ENCODE results near the gene HNRNPAB.

Gene HNRNPAB

GRCh38 chr5:178165581-178165980 is 38.8 kb upstream of the HNRNPAB start:
- Histone ChIP-seq H3K27me3 (ENCODE audit: insufficient read depth, low read length, poor library complexity) (no peaks in the 10 kb centered on the region), H3K23ac (ENCODE audit: low read length) (no peak overlapping the region)
- WGBS (ENCODE audit: extremely low coverage, insufficient coverage, low lambda C conversion rate) = no CpG with 5 or more reads among the region's 38 CpGs

GRCh38 chr5:178170455-178170854 is 33.9 kb upstream of the HNRNPAB start:
- H2BK120ac ChIP-seq (ENCODE audit: low read depth, low read length) = no peak overlapping the region
- no peak overlapping the region for H3K4me3 ChIP-seq (ENCODE audit: low read length)
- no peaks in the 10 kb centered on the region for H3K36me3 ChIP-seq (ENCODE audit: control insufficient read depth, insufficient read depth, low read length)
- H3K4me2 ChIP-seq (ENCODE audit: low read length) = no peak overlapping the region
- WGBS (ENCODE audit: extremely low coverage, insufficient coverage, low lambda C conversion rate) = no CpG with 5 or more reads among the region's 2 CpGs
- no peak overlapping the region for H3K9ac ChIP-seq (ENCODE audit: low read length)
- H3K79me1 ChIP-seq (ENCODE audit: low read length) = no peaks in the 10 kb centered on the region
- no peak overlapping the region for H4K8ac ChIP-seq (ENCODE audit: low read depth, low read length)
- no peaks in the 10 kb centered on the region for H3K4me1 ChIP-seq (ENCODE audit: control insufficient read depth, low read depth, low read length)
- no peak overlapping the region for H2BK5ac ChIP-seq (ENCODE audit: low read length)
- no peak for DNase-seq
- H4K5ac ChIP-seq (ENCODE audit: low read length) = no peak overlapping the region
- no peak overlapping the region for H3K27ac ChIP-seq (ENCODE audit: low read depth, low read length)
- no peak overlapping the region for H3K23ac ChIP-seq (ENCODE audit: low read length)
- H3K4ac ChIP-seq (ENCODE audit: low read depth, low read length) = no peak overlapping the region
- H3K18ac ChIP-seq (ENCODE audit: low read length) = no peak overlapping the region
- no peaks in the 10 kb centered on the region for H3K27me3 ChIP-seq (ENCODE audit: insufficient read depth, low read length, poor library complexity)
- H3K56ac ChIP-seq (ENCODE audit: low read length) = no peak overlapping the region
- H2BK15ac ChIP-seq (replicated peaks; ENCODE audit: low read depth) = no peak overlapping the region
- H3K79me2 ChIP-seq (ENCODE audit: control insufficient read depth, insufficient read depth, low read length) = no peaks in the 10 kb centered on the region
- H2AK5ac ChIP-seq (ENCODE audit: low read length) = no peak overlapping the region

More at GRCh38 chr5:178165581-178165980, 38.8 kb upstream of the HNRNPAB start:
- H3K4ac ChIP-seq (ENCODE audit: low read depth, low read length) = no peak overlapping the region
- H3K4me1 ChIP-seq (ENCODE audit: control insufficient read depth, low read depth, low read length) = no peaks in the 10 kb centered on the region
- no peak overlapping the region for H3K4me2 ChIP-seq (ENCODE audit: low read length)
- H2BK5ac ChIP-seq (ENCODE audit: low read length) = no peak overlapping the region
- no peak overlapping the region for H2BK120ac ChIP-seq (ENCODE audit: low read depth, low read length)
- no peak overlapping the region for H4K5ac ChIP-seq (ENCODE audit: low read length)
- no peaks in the 10 kb centered on the region for H3K79me2 ChIP-seq (ENCODE audit: control insufficient read depth, insufficient read depth, low read length)
- no peak overlapping the region for H3K56ac ChIP-seq (ENCODE audit: low read length)
- H2AK5ac ChIP-seq (ENCODE audit: low read length) = no peak overlapping the region
- no peaks in the 10 kb centered on the region for H3K79me1 ChIP-seq (ENCODE audit: low read length)
- H3K36me3 ChIP-seq (ENCODE audit: control insufficient read depth, insufficient read depth, low read length) = no peaks in the 10 kb centered on the region
- H3K9ac ChIP-seq (ENCODE audit: low read length) = no peak overlapping the region
- no peak overlapping the region for H3K18ac ChIP-seq (ENCODE audit: low read length)
- no peak overlapping the region for H4K8ac ChIP-seq (ENCODE audit: low read depth, low read length)
- DNase-seq = no peak
- no peak overlapping the region for H2BK15ac ChIP-seq (replicated peaks; ENCODE audit: low read depth)
- H3K27ac ChIP-seq (ENCODE audit: low read depth, low read length) = no peak overlapping the region
- H3K4me3 ChIP-seq (ENCODE audit: low read length) = no peak overlapping the region

GRCh38 chr5:178174456-178174855 is 29.9 kb upstream of the HNRNPAB start:
- Histone ChIP-seq H2BK15ac (replicated peaks; ENCODE audit: low read depth) (no peak overlapping the region), H3K18ac (ENCODE audit: low read length) (no peak overlapping the region), H3K4me2 (ENCODE audit: low read length) (no peak overlapping the region), H3K4me1 (ENCODE audit: control insufficient read depth, low read depth, low read length) (peaks cover under 1% of the 10 kb centered on the region), H2BK5ac (ENCODE audit: low read length) (no peak overlapping the region), H3K79me1 (ENCODE audit: low read length) (no peaks in the 10 kb centered on the region), H3K4me3 (ENCODE audit: low read length) (no peak overlapping the region), H2AK5ac (ENCODE audit: low read length) (no peak overlapping the region), H3K56ac (ENCODE audit: low read length) (no peak overlapping the region), H3K4ac (ENCODE audit: low read depth, low read length) (no peak overlapping the region), H3K27ac (ENCODE audit: low read depth, low read length) (no peak overlapping the region), H3K27me3 (ENCODE audit: insufficient read depth, low read length, poor library complexity) (no peaks in the 10 kb centered on the region), H3K23ac (ENCODE audit: low read length) (no peak overlapping the region), H3K79me2 (ENCODE audit: control insufficient read depth, insufficient read depth, low read length) (no peaks in the 10 kb centered on the region), H4K8ac (ENCODE audit: low read depth, low read length) (no peak overlapping the region), H3K36me3 (ENCODE audit: control insufficient read depth, insufficient read depth, low read length) (no peaks in the 10 kb centered on the region), H4K5ac (ENCODE audit: low read length) (no peak overlapping the region), H2BK120ac (ENCODE audit: low read depth, low read length) (no peak overlapping the region), H3K9ac (ENCODE audit: low read length) (no peak overlapping the region)
- WGBS (ENCODE audit: extremely low coverage, insufficient coverage, low lambda C conversion rate) = 100% methylated on average over 2 of the region's 3 CpGs
- no peak for DNase-seq

GRCh38 chr5:178176791-178177190 is 27.5 kb upstream of the HNRNPAB start:
- Histone ChIP-seq H3K23ac (ENCODE audit: low read length) (no peak overlapping the region), H2BK15ac (replicated peaks; ENCODE audit: low read depth) (no peak overlapping the region), H3K27ac (ENCODE audit: low read depth, low read length) (no peak overlapping the region), H3K27me3 (ENCODE audit: insufficient read depth, low read length, poor library complexity) (no peaks in the 10 kb centered on the region), H3K4ac (ENCODE audit: low read depth, low read length) (no peak overlapping the region), H3K4me1 (ENCODE audit: control insufficient read depth, low read depth, low read length) (peaks cover 4% of the 10 kb centered on the region), H4K8ac (ENCODE audit: low read depth, low read length) (no peak overlapping the region), H4K5ac (ENCODE audit: low read length) (no peak overlapping the region), H3K79me2 (ENCODE audit: control insufficient read depth, insufficient read depth, low read length) (no peaks in the 10 kb centered on the region), H3K79me1 (ENCODE audit: low read length) (no peaks in the 10 kb centered on the region), H2BK5ac (ENCODE audit: low read length) (no peak overlapping the region), H3K9ac (ENCODE audit: low read length) (no peak overlapping the region), H2BK120ac (ENCODE audit: low read depth, low read length) (no peak overlapping the region), H3K36me3 (ENCODE audit: control insufficient read depth, insufficient read depth, low read length) (no peaks in the 10 kb centered on the region), H3K18ac (ENCODE audit: low read length) (no peak overlapping the region), H3K56ac (ENCODE audit: low read length) (no peak overlapping the region), H3K4me3 (ENCODE audit: low read length) (no peak overlapping the region), H3K4me2 (ENCODE audit: low read length) (no peak overlapping the region), H2AK5ac (ENCODE audit: low read length) (no peak overlapping the region)
- no peak for DNase-seq
- no CpG with 5 or more reads among the region's 6 CpGs for WGBS (ENCODE audit: extremely low coverage, insufficient coverage, low lambda C conversion rate)

- Histone ChIP-seq H3K18ac (ENCODE audit: low read length) (no peak overlapping the region), H4K5ac (ENCODE audit: low read length) (no peak overlapping the region), H3K27ac (ENCODE audit: low read depth, low read length) (no peak overlapping the region), H3K23ac (ENCODE audit: low read length) (no peak overlapping the region), H2BK120ac (ENCODE audit: low read depth, low read length) (no peak overlapping the region), H3K4ac (ENCODE audit: low read depth, low read length) (no peak overlapping the region), H4K8ac (ENCODE audit: low read depth, low read length) (no peak overlapping the region), H3K79me2 (ENCODE audit: control insufficient read depth, insufficient read depth, low read length) (no peaks in the 10 kb centered on the region), H3K4me3 (ENCODE audit: low read length) (no peak overlapping the region), H3K4me2 (ENCODE audit: low read length) (no peak overlapping the region), H3K36me3 (ENCODE audit: control insufficient read depth, insufficient read depth, low read length) (no peaks in the 10 kb centered on the region), H3K56ac (ENCODE audit: low read length) (peak overlapping the region; percentile 34), H3K4me1 (ENCODE audit: control insufficient read depth, low read depth, low read length) (peaks cover 10% of the 10 kb centered on the region), H3K79me1 (ENCODE audit: low read length) (no peaks in the 10 kb centered on the region), H2BK15ac (replicated peaks; ENCODE audit: low read depth) (no peak overlapping the region), H2AK5ac (ENCODE audit: low read length) (no peak overlapping the region), H2BK5ac (ENCODE audit: low read length) (no peak overlapping the region), H3K27me3 (ENCODE audit: insufficient read depth, low read length, poor library complexity) (no peaks in the 10 kb centered on the region), H3K9ac (ENCODE audit: low read length) (no peak overlapping the region)
- no peak for DNase-seq
- WGBS (ENCODE audit: extremely low coverage, insufficient coverage, low lambda C conversion rate) = no CpG with 5 or more reads among the region's 8 CpGs
Observed at GRCh38 chr5:178177569-178177968, 26.8 kb upstream of the HNRNPAB start.

- H2BK15ac ChIP-seq (replicated peaks; ENCODE audit: low read depth) = no peak overlapping the region
- H3K4ac ChIP-seq (ENCODE audit: low read depth, low read length) = no peak overlapping the region
- H3K27ac ChIP-seq (ENCODE audit: low read depth, low read length) = peak overlapping the region; percentile 82
- peak overlapping the region; percentile 80 for H2BK5ac ChIP-seq (ENCODE audit: low read length)
- no peaks in the 10 kb centered on the region for H3K79me2 ChIP-seq (ENCODE audit: control insufficient read depth, insufficient read depth, low read length)
- no peak overlapping the region for H3K9ac ChIP-seq (ENCODE audit: low read length)
- H4K8ac ChIP-seq (ENCODE audit: low read depth, low read length) = no peak overlapping the region
- WGBS (ENCODE audit: extremely low coverage, insufficient coverage, low lambda C conversion rate) = no CpG with 5 or more reads among the region's 9 CpGs
- H3K4me1 ChIP-seq (ENCODE audit: control insufficient read depth, low read depth, low read length) = peaks cover 10% of the 10 kb centered on the region
- H3K23ac ChIP-seq (ENCODE audit: low read length) = no peak overlapping the region
- no peak overlapping the region for H2BK120ac ChIP-seq (ENCODE audit: low read depth, low read length)
- no peaks in the 10 kb centered on the region for H3K27me3 ChIP-seq (ENCODE audit: insufficient read depth, low read length, poor library complexity)
- DNase-seq = peak; percentile 95
- peak overlapping the region; percentile 13 for H3K4me2 ChIP-seq (ENCODE audit: low read length)
- H2AK5ac ChIP-seq (ENCODE audit: low read length) = no peak overlapping the region
- peak overlapping the region; percentile 78 for H3K56ac ChIP-seq (ENCODE audit: low read length)
- H3K18ac ChIP-seq (ENCODE audit: low read length) = peak overlapping the region; percentile 62
- no peaks in the 10 kb centered on the region for H3K36me3 ChIP-seq (ENCODE audit: control insufficient read depth, insufficient read depth, low read length)
- H3K4me3 ChIP-seq (ENCODE audit: low read length) = no peak overlapping the region
- H3K79me1 ChIP-seq (ENCODE audit: low read length) = no peaks in the 10 kb centered on the region
- H4K5ac ChIP-seq (ENCODE audit: low read length) = no peak overlapping the region
Observed at GRCh38 chr5:178180141-178180863, 24.0 kb upstream of the HNRNPAB start.

Measured in mesendoderm (in vitro differentiated cells).